ENCODE results near the gene SPTB.

GRCh38 chr14:64763801-64764621 lies 115.7 kb downstream of the SPTB start:
- TF ChIP-seq EZH2phosphoT487 (IDR thresholded peaks at IDR 0.05; ENCODE audit: low read depth) (no peak), CTCF (IDR thresholded peaks at IDR 0.05; ENCODE audit: low read depth, low read length) (no peak; the same call in 1 of the 2 replicates)
